ENCODE results near the gene FAHD2A.
"Not testable (repeated sequence)": the region's sequence is repeated elsewhere in the genome, so short reads cannot be mapped to it uniquely, and the experiment has no call there.

The FAHD2A gene

GRCh38 chr2:95391641-95392310 is 10.7 kb upstream of the FAHD2A start:
- DNase-seq = no peak

DNA sequence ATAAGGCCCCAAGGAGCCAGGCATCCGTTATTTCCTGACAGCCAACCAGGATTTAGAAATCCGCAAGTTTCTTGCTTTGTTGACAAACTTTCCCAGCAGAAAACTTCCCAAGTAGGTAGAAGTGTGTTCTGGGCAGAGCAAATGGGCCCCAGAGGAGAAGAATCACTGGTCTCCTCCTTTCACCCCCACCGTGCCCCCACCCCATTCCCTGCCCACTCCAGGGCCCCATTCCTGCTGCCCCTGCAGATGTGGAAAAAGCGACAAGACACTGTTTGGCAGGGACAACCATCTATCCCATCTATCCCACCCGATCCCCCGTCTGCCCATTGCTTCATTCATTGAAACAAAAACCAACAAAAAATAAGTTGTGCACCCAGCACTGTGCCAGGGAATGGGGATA is 10.2 kb upstream of the FAHD2A start:
- no peak for DNase-seq

DNA sequence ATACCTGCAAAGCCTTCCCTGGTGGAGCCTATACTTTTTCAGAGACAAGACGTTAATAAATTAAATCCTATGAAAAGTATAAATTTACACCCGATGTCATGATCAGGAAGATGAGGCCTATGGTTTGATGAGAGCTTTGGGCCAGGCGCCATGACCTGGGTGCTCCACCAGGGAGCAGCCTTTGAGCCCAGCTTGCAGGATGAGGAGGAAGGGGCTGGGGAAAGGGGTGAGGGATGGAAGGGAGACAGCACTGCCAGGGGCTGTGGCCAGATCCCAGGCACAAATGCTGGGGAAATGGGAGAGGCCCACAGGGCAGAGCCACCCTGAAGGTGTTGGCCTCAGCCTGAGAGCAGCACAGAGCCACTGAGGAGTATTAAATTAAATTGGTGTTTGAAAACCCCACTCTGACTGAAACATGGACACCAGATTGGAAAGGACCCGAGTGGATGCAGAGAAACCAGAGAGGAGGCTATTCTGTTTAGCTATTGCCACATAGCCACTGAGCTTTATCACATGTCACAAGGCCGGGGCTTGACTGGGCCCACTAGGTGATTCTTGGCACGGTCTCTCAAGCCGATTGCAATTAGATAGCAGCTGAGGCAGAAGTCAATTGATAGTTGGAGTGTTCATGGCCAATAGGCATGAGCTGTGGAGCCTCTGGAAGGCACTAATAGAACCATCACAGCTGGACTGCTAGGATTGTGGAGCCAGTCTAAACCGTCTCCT is 9.6 kb upstream of the FAHD2A start:
- DNase-seq = no peak

DNA sequence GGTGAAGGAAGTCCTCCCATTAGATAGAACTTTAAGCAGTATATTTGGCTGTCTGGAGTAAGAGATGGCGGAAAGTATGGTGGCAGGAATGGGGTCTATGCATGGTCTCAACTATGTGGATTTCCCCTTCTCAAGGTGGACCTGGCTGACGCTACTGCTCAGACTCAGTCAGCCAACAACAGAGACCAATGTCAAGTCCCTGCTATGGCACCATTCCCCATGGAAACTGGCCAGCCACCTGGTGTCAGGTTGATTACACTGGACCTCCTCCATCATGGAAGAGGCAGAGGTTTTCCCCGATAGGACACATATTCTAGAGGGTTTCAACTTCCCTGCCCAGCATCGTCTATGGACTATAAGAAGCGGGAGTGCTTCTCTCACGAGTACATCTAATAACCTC is 8.6 kb upstream of the FAHD2A start:
- DNase-seq = no peak

- no peak for DNase-seq
Observed at GRCh38 chr2:95399061-95399460, 3.4 kb upstream of the FAHD2A start.

DNA sequence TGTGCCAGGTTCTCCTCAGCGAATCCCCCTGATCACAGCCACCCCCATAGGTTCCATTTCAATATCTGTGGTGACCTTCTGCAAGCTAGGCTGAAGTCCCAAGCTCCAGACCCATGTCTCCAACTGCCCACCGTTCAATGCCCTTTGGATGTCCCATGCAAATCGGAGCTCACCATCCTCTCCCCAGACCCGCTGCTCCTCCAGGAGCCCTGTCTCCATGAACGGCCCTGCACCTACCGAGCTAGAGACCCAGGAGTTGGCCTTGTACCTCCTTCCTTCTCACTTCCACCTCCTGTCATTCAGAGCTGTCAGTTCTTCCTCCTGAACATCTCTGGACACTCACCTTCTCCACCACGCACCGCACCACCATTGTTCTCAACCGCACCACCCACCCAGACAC is 1.0 kb upstream of the FAHD2A start:
- no peak for DNase-seq

DNA sequence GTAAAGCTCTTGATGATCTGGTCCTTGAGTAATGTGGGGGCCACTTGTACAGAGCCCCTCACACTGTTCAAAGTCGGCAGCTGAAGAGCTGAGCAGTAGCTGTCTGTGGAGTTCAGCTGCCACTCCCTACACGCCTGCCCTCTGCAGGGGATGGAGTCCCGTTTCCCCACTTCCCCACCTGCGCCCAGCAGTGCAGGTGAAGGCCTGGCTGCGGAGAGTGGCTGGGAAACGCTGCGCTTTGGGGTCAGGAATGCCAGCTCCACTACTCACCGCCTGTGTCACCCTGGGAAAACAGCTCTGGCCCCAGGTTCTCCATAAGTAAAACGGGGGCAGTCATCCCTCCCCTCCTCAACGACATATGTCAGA is 521 bp upstream of the FAHD2A start:
- not testable (repeated sequence) for DNase-seq

DNA sequence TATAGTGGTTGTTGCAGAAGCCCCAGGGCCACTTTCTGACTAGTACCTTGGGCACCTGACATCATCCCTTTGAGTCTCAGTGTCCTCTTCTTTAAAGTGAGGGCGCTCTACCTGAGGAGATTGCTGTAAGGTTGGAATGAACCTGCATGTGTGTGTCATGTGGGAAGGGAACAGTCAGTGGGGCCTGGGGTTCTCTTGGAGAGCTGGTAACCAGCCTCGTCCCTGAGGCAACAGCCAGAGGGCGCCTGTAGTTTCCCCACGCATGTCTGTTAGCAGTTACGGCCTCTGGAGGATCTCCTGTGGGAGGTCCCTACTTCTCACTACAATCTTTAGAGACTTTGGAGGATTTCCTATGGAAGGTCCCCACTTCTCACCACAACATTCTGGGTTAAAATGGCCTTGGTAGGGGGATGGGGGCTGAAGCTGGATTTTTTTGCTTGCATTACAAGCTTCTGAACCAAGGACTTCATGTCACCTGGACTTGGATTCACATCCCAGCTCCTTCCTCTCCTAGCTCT is 755 bp downstream of the FAHD2A start:
- DNase-seq = not testable (repeated sequence)

DNA sequence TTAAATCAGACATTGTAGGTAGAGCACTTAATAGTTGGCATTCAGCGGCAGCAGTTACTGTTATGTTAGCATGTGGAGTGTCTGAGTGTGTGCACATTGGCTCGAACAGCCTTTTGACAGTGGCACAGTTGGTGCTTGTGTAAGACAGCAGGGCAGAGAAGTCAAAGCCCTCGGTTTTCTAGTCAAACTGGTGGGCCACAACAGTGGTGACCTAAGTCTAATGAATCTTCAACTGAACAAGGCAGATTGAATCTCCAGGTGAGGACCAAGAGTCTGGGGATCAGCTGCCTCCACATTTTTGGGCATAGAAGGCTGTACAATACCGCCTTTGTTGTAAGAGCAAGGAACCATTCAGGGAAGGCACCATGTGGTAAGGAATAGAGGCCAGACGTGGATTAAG is 1.3 kb downstream of the FAHD2A start:
- DNase-seq = not testable (repeated sequence)

DNA sequence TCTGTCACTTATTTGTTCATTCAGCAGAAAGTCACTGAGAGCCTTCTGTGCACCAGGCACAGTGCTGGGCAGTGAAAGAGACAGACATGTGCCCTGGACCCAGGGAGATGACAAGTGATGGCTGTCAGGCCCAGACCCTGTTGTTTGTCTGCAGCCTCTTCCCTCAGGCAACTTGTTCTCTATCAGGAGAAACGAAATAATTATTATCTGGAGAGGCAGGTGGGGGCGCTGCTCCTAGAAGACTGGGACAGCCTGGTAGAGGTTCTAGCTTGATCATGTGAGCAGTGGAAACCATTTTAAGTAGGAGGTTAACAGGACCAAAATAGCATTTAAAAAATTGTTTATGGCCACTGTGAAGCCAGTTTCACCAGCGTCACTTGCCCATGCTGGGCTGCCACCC is 2.2 kb downstream of the FAHD2A start:
- DNase-seq = not testable (repeated sequence)

- not testable (repeated sequence) for DNase-seq
Observed at GRCh38 chr2:95411239-95411638, 8.7 kb downstream of the FAHD2A start.

DNA sequence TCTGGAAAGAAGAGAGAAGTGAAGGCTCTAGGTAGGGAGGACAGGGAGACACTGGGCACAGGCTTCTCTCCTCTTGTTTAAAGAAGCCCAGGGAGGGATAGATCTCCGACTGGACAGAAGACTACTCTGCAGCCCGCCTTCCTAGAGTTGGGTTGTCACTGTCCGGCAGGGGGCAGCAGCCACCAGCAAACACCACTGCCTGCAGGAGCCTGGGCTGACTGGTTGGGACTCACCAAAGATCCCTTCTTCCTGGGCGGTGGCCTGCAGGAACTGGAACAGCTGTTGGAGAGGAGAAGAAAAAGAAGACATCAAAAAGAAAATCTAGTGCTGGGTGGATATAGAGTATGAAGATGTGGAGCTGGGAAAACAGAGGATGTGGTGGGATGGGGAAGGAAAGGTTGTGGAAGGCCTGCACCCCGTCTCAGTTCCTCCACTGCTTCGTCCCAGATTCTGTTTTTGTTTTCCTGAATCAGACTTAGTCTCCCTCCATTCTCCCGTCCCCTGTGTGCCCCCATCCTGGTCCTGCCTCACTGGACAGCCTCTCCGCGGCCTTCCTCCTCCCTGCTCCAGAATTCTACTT is 11.6 kb downstream of the FAHD2A start:
- DNase-seq = not testable (repeated sequence)

DNA sequence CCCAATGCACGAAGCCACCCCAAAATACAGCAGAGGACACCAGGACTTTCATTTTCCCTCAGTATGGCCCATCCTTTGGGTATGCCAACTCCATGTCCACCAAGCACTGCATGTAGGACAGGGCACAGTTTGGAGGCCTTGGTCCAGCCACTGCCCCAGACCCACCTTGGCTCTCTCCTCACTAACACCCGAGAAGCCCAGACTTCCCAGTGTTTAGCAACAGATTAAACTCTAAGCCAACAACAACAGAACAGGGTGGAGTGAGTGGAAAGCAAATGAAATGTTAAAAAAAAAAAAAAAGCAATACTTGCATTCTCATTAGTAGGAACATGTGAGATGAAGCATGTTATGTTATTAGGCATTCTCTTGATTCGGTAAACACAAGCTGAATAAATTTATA is 12.6 kb downstream of the FAHD2A start:
- not testable (repeated sequence) for DNase-seq

GRCh38 chr2:95415561-95415960 is 13.1 kb downstream of the FAHD2A start:
- not testable (repeated sequence) for DNase-seq

DNA sequence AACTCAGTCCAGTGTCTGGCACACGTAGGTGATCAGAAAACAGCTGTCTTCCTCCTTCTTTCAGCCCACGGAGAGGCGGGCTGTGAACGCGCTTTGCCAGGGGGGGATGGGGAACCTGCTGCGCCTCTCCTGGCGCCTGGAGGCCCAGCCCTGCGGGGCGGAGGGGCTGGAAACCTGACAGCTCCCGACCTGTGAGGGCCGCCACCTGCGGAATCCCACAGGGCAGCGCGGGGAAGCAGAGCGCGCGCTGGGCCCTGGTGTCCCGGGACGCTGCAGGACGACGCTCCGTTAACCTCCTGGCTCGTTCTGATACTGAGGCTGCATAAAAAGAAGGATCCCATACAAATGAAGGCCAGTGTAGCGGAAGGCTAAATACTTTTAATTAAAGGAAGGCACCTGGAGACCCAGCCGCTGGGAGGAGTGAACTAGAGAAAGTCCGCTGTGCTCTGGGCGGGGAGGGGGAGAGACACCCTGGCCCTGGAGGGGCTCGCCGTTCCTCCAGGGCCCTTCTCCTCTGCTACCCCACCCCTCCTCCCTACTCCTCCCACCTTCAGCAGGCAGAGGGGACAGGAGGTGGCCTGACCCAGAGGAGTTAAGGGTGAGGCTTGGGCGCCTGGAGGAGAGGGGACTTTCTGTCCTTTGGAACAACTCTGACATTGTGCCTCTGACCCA is 24.8 kb downstream of the FAHD2A start:
- not testable (repeated sequence) for DNase-seq

DNA sequence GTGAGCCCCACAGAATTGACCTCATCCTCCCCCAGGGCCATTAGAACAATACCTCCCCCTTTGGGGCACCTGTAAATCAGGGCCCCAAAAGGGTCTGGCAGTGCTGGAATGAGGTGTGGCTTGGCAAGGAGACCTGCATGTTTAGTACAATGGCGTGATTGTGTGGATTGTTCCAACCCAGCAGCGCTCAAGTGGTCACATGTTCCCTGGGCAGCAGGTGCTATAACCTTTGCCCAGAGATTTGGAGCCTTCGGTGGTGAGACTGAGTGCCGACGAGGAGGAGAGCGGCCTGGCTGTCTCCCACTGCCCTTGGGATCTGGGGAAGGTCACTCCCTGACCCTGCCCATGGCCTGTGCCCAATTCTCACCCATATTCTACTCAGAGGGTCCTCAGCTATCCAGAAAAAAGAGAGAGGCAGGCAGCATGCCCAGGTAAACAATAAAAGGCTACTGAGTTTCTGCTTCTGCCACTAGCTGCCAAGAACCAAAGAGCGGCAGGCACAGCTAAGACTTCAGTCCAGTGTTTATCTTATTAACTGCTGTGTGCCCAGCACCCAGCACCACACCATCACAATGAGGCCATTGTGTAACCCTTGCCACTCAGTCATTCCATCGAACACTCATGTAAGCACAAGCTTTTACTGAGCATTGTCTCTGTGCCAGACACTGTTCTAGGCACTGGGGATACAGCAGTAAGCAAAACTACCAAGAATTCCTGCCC is 27.4 kb downstream of the FAHD2A start:
- not testable (repeated sequence) for DNase-seq

DNA sequence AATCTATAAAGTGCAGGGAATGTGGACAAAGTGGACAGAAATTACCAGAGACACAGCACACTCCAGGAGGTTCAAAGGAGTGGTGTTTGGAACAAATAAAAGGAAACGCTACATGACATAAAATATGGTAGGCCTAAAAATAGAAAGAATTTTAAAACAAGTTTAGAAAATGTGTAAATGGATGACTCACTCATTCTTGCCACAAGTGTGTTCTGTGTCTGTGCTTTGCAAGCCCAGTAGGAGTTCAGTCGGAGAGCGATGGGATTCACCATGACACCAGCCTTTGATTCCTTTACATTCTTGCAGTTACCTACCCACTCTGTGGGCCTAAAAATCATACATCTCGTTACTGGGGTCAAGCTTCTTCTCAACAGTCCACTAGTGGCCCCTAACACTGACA is 30.9 kb downstream of the FAHD2A start:
- not testable (repeated sequence) for DNase-seq

- DNase-seq = not testable (repeated sequence)
Observed at GRCh38 chr2:95433973-95434372, 31.5 kb downstream of the FAHD2A start.

DNA sequence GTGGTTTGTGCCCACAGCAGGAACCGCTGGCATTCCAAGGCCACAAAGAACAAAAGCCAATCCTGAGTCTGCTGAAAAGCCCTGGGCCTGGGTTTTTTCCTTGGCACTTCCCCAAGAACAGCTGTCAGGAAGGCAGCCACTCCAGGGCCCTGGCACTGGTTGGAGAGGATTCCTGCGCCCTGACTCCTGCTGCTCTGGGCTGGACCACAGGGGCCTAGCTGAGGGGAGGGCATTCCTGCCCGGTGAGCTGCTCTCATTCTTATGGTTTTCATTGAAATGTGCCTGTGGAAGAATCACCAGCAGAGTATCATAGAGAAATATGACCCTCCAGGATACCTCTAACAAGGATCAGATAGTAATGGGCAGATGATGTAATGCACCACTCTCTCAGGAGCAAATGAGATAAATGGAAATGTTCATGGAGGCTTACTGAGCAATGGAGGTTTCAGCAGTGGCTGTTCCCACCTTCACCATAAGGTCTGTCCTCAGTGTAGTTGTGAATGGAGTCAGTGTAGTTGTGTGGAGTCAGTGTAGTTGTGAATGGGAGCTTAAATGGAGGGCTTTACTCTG is 32.1 kb downstream of the FAHD2A start:
- not testable (repeated sequence) for DNase-seq

GRCh38 chr2:95435162-95435871 is 32.8 kb downstream of the FAHD2A start:
- DNase-seq = not testable (repeated sequence)

- DNase-seq = not testable (repeated sequence)
Observed at GRCh38 chr2:95435872-95436209, 33.3 kb downstream of the FAHD2A start.
